Stimulated activated CD8-positive, alpha-beta memory T cell treated with anti-CD3 and anti-CD28 coated beads, Interleukin-15, amount 100 ng/mL, for 1 hour (primary cell): ENCODE results near the gene TAF11L3.
"Not testable (repeated sequence)": the region's sequence is repeated elsewhere in the genome, so short reads cannot be mapped to it uniquely, and the experiment has no call there.

Experiments
- DNase-seq: peaks from one replicate; pipeline ENCODE4 v3.0.0-alpha.2; 2020; ENCODE audit warnings: low read depth

The TAF11L3 gene

GRCh38 chr5:17518067-17518466 is at the start of gene TAF11L3:
TAF11L3 (plus strand) TSS chr5:17518367.
- not testable (repeated sequence) for DNase-seq

- no peak for DNase-seq
Observed at GRCh38 chr5:17470064-17470463, 48.1 kb upstream of the TAF11L3 start.

- not testable (repeated sequence) for DNase-seq
Observed at GRCh38 chr5:17475064-17475463, 43.1 kb upstream of the TAF11L3 start.

- no peak for DNase-seq
Observed at GRCh38 chr5:17477043-17477442, 41.1 kb upstream of the TAF11L3 start.

- DNase-seq, result no peak
Observed at GRCh38 chr5:17477573-17478265, 40.4 kb upstream of the TAF11L3 start.

GRCh38 chr5:17481378-17481777 is 36.8 kb upstream of the TAF11L3 start:
- no peak for DNase-seq

DNA sequence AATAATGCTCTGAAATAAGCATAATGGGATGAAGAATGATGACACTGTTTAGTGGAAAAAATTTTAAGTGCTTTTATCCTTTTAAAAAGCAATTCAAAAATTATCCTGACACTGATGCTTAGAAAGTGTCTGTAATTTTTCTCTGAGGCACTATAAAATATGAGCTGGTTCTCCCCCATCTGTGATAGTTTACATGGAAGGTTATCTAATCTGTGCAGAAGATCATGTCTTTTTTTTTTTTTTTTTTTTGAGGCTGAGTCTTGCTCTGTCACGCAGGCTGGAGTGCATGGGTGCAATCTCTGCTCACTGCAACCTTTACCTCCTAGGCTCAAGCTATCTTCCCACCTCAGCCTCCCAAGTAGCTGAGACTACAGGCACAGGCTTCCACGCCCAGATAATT is 35.4 kb upstream of the TAF11L3 start:
- no peak for DNase-seq

DNA sequence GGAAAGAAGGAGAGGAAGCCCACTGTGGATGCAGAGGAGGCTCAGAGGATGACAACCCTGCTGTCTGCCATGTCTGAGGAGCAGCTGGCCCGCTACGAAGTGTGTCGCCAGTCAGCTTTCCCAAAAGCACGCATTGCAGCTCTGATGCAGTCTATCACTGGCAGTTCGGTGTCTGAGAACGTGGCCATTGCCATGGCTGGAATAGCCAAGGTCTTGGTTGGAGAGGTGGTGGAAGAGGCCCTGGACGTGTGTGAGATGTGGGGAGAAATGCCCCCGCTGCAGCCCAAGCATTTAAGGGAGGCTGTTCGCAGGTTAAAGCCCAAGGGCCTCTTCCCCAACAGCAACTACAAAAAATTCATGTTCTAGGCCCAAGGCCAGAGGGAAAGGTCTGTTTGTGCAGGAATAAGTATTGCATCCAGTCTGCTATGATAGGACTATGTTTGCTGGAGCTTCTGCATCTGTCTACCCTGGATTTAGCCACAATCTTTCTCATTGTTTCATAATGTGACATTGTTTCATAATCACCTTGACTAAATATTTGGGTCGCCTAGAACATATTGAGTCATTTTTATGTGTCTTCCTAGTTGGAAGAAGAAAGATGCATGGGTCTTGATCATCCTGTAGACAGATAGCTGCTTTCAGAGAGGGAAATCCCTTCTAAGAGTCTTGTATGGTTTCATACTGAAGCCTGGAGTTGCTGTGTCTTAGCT is 31.5 kb upstream of the TAF11L3 start:
- DNase-seq, result not testable (repeated sequence)

DNA sequence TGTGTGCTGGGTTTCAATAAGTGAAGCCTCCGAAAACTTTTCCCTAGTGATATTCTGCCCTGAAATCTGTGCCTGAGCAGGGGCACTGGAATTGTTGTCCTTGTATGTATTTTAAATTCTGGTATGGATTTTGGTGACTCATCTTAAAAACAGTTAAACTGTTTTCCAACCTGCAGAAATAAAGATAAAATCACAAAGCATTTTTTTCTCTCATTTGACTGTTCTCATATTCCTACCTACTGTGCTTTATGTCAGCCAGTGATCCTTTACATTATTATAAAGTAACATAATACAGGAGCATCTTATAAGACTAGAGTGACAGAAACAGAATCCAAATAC is 31.0 kb upstream of the TAF11L3 start:
- DNase-seq, result no peak

- not testable (repeated sequence) for DNase-seq
Observed at GRCh38 chr5:17491257-17491656, 26.9 kb upstream of the TAF11L3 start.

DNA sequence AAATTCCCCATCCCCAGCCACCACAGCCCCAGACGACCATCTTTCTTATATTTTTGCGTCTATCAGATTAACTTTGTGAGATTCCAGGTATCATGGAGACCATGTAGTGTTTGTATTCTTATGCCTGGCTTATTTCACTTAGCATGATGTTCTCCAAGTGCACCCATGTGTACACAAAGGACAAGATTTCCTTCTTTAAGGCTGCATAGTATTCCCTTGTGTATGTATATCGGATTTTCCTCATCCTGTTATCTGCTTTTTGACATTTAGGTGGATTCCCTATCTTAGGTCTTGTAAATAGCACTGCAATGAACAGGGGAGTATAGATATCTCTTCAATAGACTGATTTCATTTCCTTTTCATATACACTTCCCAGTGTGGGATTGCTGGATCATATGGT is 25.4 kb upstream of the TAF11L3 start:
- no peak for DNase-seq

DNA sequence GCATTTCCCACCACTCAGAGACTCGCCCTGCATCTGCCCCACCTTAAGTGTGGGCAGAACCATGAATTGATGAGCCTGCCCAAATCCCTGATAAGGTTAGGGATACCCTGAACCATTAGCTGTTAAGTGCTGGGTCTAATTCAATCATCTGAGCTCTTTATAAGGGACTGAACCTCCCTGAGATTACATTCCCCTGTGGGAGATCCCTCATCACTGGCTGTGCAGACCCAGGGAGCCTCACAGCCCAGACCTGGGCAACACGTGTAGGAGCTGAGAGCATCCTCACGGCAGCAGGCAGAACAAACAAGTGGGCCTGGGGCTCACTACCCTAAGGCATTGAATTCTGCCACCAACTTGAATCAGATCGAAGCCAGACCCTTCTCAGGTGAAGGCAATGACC is 20.7 kb upstream of the TAF11L3 start:
- DNase-seq, result no peak

- DNase-seq, result not testable (repeated sequence)
Observed at GRCh38 chr5:17497931-17498330, 20.2 kb upstream of the TAF11L3 start, which contains the start of gene TAF11L2. TAF11L2 (plus strand) TSS chr5:17498231.

GRCh38 chr5:17511775-17512325 is 6.3 kb upstream of the TAF11L3 start:
- DNase-seq, result no peak

DNA sequence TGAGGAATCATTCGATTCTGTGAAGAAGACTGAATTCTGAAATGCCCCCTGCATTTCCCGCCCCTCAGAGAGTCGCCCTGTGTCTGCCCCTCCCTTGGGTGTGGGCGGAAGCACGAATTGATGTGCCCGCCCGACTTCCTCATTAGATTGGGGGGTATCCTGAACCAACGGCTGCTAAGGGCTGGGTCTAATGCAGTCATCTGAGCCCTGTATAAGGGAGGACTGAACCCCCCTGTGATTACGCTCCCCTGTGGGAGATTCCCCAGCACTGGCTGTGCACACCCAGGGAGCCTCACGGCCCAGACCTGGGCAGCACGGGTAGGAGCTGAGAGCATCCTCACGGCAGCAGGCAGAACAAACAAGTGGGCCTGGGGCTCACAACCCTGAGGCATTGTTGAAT is 641 bp upstream of the TAF11L3 start:
- not testable (repeated sequence) for DNase-seq

GRCh38 chr5:17519508-17519907 is 1.3 kb downstream of the TAF11L3 start:
- DNase-seq, result not testable (repeated sequence)

DNA sequence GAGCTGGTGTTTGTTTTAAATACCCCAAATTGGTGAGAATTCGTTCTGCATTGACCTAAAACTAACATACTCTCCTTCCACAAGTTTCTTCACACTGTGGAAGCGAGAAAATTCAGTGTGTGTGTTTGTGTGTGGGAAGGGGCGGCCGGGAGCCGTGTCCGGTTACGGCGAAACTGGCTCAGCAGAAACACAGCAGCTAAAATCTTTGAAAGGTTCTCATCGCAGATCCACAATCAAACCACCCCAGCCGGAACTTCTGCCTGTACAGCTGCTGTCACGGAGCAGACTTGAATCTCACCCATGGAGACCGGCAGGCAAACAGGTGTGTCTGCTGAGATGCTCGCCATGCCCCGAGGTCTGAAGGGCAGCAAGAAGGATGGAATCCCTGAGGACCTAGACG is 3.3 kb downstream of the TAF11L3 start, which contains the start of gene TAF11L4:
Gene TAF11L4, plus strand, starts transcription at position 301 of the 400 bp plus-strand sequence.
- not testable (repeated sequence) for DNase-seq

DNA sequence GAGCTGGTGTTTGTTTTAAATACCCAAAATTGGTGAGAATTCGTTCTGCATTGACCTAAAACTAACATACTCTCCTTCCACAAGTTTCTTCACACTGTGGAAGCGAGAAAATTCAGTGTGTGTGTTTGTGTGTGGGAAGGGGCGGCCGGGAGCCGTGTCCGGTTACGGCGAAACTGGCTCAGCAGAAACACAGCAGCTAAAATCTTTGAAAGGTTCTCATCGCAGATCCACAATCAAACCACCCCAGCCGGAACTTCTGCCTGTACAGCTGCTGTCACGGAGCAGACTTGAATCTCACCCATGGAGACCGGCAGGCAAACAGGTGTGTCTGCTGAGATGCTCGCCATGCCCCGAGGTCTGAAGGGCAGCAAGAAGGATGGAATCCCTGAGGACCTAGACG is 6.8 kb downstream of the TAF11L3 start, which contains the start of gene TAF11L5:
Gene TAF11L5, plus strand, starts transcription at position 301 of the 400 bp plus-strand sequence.
- DNase-seq, result not testable (repeated sequence)

DNA sequence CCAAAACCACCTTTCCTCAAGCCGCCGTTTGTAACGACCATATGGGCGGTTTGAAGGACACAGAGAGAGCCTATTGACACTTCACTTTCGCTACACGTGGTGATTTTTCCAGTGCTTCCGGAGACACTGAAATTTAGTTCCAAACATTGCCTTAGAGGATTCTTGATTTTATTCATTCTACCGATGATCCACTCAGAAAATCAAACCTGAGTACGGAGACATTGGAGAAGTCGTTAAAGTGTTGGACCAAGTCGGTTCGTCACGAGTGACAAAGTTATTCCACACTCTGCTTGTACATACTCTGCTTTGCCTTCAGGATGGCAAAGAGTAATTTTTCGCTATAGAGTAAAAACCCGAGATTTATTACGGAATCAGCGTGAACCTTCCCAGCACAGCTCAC is 8.3 kb downstream of the TAF11L3 start:
- DNase-seq, result not testable (repeated sequence)

DNA sequence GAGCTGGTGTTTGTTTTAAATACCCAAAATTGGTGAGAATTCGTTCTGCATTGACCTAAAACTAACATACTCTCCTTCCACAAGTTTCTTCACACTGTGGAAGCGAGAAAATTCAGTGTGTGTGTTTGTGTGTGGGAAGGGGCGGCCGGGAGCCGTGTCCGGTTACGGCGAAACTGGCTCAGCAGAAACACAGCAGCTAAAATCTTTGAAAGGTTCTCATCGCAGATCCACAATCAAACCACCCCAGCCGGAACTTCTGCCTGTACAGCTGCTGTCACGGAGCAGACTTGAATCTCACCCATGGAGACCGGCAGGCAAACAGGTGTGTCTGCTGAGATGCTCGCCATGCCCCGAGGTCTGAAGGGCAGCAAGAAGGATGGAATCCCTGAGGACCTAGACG is 10.2 kb downstream of the TAF11L3 start, which contains the start of gene TAF11L6:
Gene TAF11L6, plus strand, starts transcription at position 301 of the 400 bp plus-strand sequence.
- DNase-seq, result not testable (repeated sequence)
